ENCODE data around the gene SFT2D1. TPM values are rescaled to one million over a fixed set of nuclear protein-coding genes. Genes with fewer than 3 reads are reported as not detected.
A peak's percentile ranks its signal among the peaks of the same experiment; 100 is the strongest.

SFT2D1 gene
- polyA plus RNA-seq, 3 donors: 48.1 to 166 (median 140) TPM

DNA sequence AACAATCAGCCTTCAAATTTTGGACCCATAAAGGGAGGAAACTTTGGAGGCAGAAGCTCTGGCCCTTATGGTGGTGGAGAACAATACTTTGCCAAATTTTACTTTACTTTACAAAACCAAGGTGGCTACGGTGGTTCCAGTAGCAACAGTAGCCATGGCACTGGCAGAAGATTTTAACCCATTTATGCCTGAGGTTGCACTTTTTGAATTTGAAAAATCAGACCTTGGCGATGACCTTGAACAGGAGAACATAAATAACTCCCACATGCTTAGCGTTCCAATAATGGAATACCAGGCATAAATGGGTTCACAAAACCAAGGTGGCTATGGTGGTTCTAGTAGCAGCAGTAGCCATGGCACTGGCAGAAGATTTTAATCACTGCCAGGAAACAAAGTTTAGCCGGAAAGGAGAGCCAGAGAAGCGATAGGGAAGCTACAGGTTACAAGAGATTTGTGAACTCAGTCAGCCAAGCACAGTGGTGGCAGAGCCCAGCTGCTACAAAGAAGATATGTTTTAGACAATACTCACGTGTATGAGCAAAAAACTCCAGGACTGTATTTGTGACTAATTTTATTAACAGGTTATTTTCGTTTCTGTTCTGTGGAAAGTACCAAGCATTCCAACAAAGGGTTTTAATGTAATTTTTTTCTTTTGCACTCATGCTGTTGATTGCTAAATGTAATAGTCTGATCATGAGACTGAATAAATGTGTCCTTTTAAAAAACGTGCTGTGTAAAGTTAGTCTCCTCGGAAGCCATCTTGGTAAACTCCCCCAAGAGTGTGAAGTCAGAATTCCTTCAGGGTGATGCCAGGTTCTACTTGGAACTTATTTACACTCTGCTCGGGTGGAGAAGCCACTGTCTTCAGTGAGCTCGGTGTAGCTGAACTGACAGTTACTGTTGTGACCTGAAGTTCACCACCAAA, 6.7 kb downstream of the SFT2D1 start:
- Histone ChIP-seq H4K20me1 (ENCODE audit: insufficient read depth, low read length) (peaks cover 100% of the 10 kb centered on the region), H3K27me3 (ENCODE audit: control insufficient read depth in 2 of 2, insufficient read depth in 2 of 2, low read length in 2 of 2) (no peaks in the 10 kb centered on the region), H3K4me2 (replicated peaks; ENCODE audit: extremely low read depth, low read length, poor library complexity, severe bottlenecking) (no peak overlapping the region), H2AFZ (ENCODE audit: insufficient read depth, low read depth, low read length, poor library complexity, severe bottlenecking) (no peak overlapping the region), H3K27ac (ENCODE audit: low read depth in 1 of 2, low read length in 2 of 2) (no peak overlapping the region), H3K4me3 (replicated peaks in 1 of 3; ENCODE audit: low read depth in 2 of 3, low read length in 3 of 3) (no peak overlapping the region), H3K36me3 (replicated peaks in 1 of 2; ENCODE audit: control insufficient read depth in 1 of 2, insufficient read depth in 2 of 2, low read length in 2 of 2) (peaks cover 24 to 56% of the 10 kb centered on the region in 2 donors), H3K9me3 (replicated peaks in 1 of 2; ENCODE audit: control insufficient read depth in 1 of 2, insufficient read depth in 1 of 2, low read length in 2 of 2) (no peaks in the 10 kb centered on the region), H3K4me1 (ENCODE audit: control insufficient read depth in 1 of 2, insufficient read depth in 2 of 2, low read length in 2 of 2) (peaks cover 20 to 21% of the 10 kb centered on the region in 2 donors), H3K9ac (ENCODE audit: insufficient read depth, low read length, poor library complexity, severe bottlenecking) (no peak overlapping the region), H3K79me2 (ENCODE audit: insufficient read depth, low read length) (peaks cover 98% of the 10 kb centered on the region)
- TF ChIP-seq, protein P1, sequence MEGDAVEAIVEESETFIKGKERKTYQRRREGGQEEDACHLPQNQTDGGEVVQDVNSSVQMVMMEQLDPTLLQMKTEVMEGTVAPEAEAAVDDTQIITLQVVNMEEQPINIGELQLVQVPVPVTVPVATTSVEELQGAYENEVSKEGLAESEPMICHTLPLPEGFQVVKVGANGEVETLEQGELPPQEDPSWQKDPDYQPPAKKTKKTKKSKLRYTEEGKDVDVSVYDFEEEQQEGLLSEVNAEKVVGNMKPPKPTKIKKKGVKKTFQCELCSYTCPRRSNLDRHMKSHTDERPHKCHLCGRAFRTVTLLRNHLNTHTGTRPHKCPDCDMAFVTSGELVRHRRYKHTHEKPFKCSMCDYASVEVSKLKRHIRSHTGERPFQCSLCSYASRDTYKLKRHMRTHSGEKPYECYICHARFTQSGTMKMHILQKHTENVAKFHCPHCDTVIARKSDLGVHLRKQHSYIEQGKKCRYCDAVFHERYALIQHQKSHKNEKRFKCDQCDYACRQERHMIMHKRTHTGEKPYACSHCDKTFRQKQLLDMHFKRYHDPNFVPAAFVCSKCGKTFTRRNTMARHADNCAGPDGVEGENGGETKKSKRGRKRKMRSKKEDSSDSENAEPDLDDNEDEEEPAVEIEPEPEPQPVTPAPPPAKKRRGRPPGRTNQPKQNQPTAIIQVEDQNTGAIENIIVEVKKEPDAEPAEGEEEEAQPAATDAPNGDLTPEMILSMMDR (IDR thresholded peaks at IDR 0.05): no peak
- DNase-seq: no peak
- Mint-ChIP-seq H3K4me3 (no peak overlapping the region), H3K4me1 (peaks cover 33% of the 10 kb centered on the region), H3K9me3 (no peaks in the 10 kb centered on the region), H3K27me3 (ENCODE audit: low read depth in 3 of 3) (no peaks in the 10 kb centered on the region), H3K27ac (peak overlapping the region in 3 of 7 donors; percentile 23 to 66 (median 58)), H3K36me3 (peaks cover 32 to 38% of the 10 kb centered on the region in 2 donors)
- 97% methylated on average over 7 of the region's 11 CpGs for WGBS (ENCODE audit: insufficient coverage)
- intact Hi-C loops (cut with micrococcal nuclease): no loop called here

DNA sequence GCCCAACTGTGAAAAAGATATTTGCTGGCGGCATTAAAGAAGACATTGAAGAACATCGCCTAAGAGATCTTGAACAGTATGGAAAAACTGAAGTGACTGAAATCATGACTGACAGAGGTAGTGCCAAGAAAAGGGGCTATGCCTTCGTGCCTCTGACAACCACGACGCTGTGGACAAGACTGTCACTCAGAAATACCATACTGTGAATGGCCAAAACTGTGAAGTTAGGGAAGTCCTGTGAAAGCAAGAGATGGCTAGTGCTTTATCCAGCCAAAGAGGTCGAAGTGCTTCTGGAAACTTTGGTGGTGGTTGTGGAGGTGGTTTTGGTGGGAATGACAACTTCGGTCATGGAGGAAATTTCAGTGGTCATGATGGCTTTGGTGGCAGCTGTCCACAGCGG, 7.5 kb downstream of the SFT2D1 start:
- TF ChIP-seq, protein P1 (IDR thresholded peaks at IDR 0.05): no peak
- H3K4me1 Mint-ChIP-seq: peaks cover 33% of the 10 kb centered on the region
- Histone ChIP-seq H3K4me3 (replicated peaks in 1 of 3; ENCODE audit: low read depth in 2 of 3, low read length in 3 of 3) (no peak overlapping the region), H3K4me1 (ENCODE audit: control insufficient read depth in 1 of 2, insufficient read depth in 2 of 2, low read length in 2 of 2) (peaks cover 16 to 18% of the 10 kb centered on the region in 2 donors), H3K27me3 (ENCODE audit: control insufficient read depth in 2 of 2, insufficient read depth in 2 of 2, low read length in 2 of 2) (no peaks in the 10 kb centered on the region), H3K36me3 (replicated peaks in 1 of 2; ENCODE audit: control insufficient read depth in 1 of 2, insufficient read depth in 2 of 2, low read length in 2 of 2) (peaks cover 24 to 57% of the 10 kb centered on the region in 2 donors), H3K79me2 (ENCODE audit: insufficient read depth, low read length) (peaks cover 98% of the 10 kb centered on the region), H3K9ac (ENCODE audit: insufficient read depth, low read length, poor library complexity, severe bottlenecking) (no peak overlapping the region), H3K9me3 (replicated peaks in 1 of 2; ENCODE audit: control insufficient read depth in 1 of 2, insufficient read depth in 1 of 2, low read length in 2 of 2) (no peaks in the 10 kb centered on the region), H3K27ac (ENCODE audit: low read depth in 1 of 2, low read length in 2 of 2) (peak overlapping the region in 1 of 2 donors; percentile 18), H2AFZ (ENCODE audit: insufficient read depth, low read depth, low read length, poor library complexity, severe bottlenecking) (no peak overlapping the region), H3K4me2 (replicated peaks; ENCODE audit: extremely low read depth, low read length, poor library complexity, severe bottlenecking) (no peak overlapping the region), H4K20me1 (ENCODE audit: insufficient read depth, low read length) (peaks cover 100% of the 10 kb centered on the region)
- peaks cover 34 to 38% of the 10 kb centered on the region in 2 donors for H3K36me3 Mint-ChIP-seq
- H3K9me3 Mint-ChIP-seq: no peaks in the 10 kb centered on the region
- no peak overlapping the region for H3K4me3 Mint-ChIP-seq
- intact Hi-C loops (cut with micrococcal nuclease): no loop called here
- peak overlapping the region in 5 of 7 donors; percentile 16 to 66 (median 41) for H3K27ac Mint-ChIP-seq
- H3K27me3 Mint-ChIP-seq (ENCODE audit: low read depth in 3 of 3): no peaks in the 10 kb centered on the region
- DNase-seq: no peak
- WGBS (ENCODE audit: insufficient coverage): 95% methylated on average over 8 of the region's 8 CpGs

All from CD14-positive monocyte (primary cell).